CD4-positive, alpha-beta T cell treated with Interleukin-4 for 1 hour (primary cell): ENCODE results near the gene CDCA4.

ENCODE experiments used
- DNase-seq, 2 donors: peaks; one replicate each; pipeline ENCODE4 v3.0.0-alpha.2; 2020 to 2022

Gene CDCA4

GRCh38 chr14:105020815-105021655 lies at the start of gene CDCA4:
CDCA4 (minus strand) TSS chr14:105021083; CDS start chr14:105011929, 9,154 bp downstream.
- DNase-seq = peak; percentile 97 to 98

- DNase-seq = peak; percentile 42 to 70
These were observed 49.2 kb upstream of the CDCA4 start for GRCh38 chr14:105069871-105070759.

- DNase-seq = no peak
These were observed 48.6 kb upstream of the CDCA4 start for GRCh38 chr14:105069522-105069870.

GRCh38 chr14:105068818-105069217 lies 47.9 kb upstream of the CDCA4 start:
- DNase-seq = no peak

GRCh38 chr14:105067969-105068301 lies 47.1 kb upstream of the CDCA4 start:
- no peak for DNase-seq

- peak; percentile 59 to 67 for DNase-seq
These were observed 46.5 kb upstream of the CDCA4 start for GRCh38 chr14:105067140-105067968.

GRCh38 chr14:105066240-105067071 lies 45.6 kb upstream of the CDCA4 start:
- DNase-seq = no peak

GRCh38 chr14:105065280-105066228 lies 44.7 kb upstream of the CDCA4 start, which contains the start of gene GPR132:
GPR132 (minus strand) TSS chr14:105065430; CDS start chr14:105055420, 10,010 bp downstream.
- peak; percentile 97 for DNase-seq

- peak; percentile 59 to 69 for DNase-seq
These were observed 43.8 kb upstream of the CDCA4 start for GRCh38 chr14:105064721-105065143.

- DNase-seq = no peak
These were observed 43.1 kb upstream of the CDCA4 start for GRCh38 chr14:105064001-105064400.

- peak in 1 of 2 donors; percentile 42 for DNase-seq
These were observed 42.6 kb upstream of the CDCA4 start for GRCh38 chr14:105063506-105063905.

GRCh38 chr14:105063056-105063455 lies 42.2 kb upstream of the CDCA4 start:
- DNase-seq = no peak

- no peak for DNase-seq
These were observed 41.2 kb upstream of the CDCA4 start for GRCh38 chr14:105062048-105062433.

- DNase-seq = peak; percentile 45 to 62
These were observed 40.7 kb upstream of the CDCA4 start for GRCh38 chr14:105061428-105062047.

- peak in 1 of 2 donors; percentile 59 for DNase-seq
These were observed 40.0 kb upstream of the CDCA4 start for GRCh38 chr14:105060751-105061427.

GRCh38 chr14:105059925-105060565 lies 39.2 kb upstream of the CDCA4 start:
- no peak for DNase-seq

GRCh38 chr14:105059035-105059924 lies 38.4 kb upstream of the CDCA4 start:
- peak; percentile 64 to 77 for DNase-seq

GRCh38 chr14:105058521-105059034 lies 37.7 kb upstream of the CDCA4 start:
- no peak for DNase-seq
